SK-N-SH (cell line): Measurements from ENCODE around the gene GPR18. TPM values are rescaled to one million over a fixed set of nuclear protein-coding genes. Genes with fewer than 3 reads are reported as not detected.

Experiments
- CTCF ChIA-PET: fragments of 300-600, 350-600 bp; formaldehyde crosslinking; extraction: SDS; loops from one replicate; lab custom pipeline; 2021; lab: Yijun Ruan, JAX
- POLR2A ChIA-PET: fragments of 350-600 bp; sonication (Branson Sonifier 250); formaldehyde crosslinking; extraction: SDS; loops from one replicate; lab custom pipeline; 2020; ENCODE audit warnings: antibody characterized with exemption, inconsistent platforms; lab: Yijun Ruan, JAX
- DNase-seq: peaks from one replicate; pipeline ENCODE4 v3.0.0; 2012
- H2AFZ ChIP-seq: fragments of 200-600 bp; sonication (generic); 2 replicates; pipeline ENCODE4 v1.8.1; 2016; ENCODE audit warnings: antibody characterized with exemption, mild to moderate bottlenecking, low read depth
- H3F3A ChIP-seq: fragments of 200-600 bp; sonication (generic); replicated peaks from 2 replicates; pipeline ENCODE3; 2016; ENCODE audit warnings: antibody characterized with exemption, mild to moderate bottlenecking; ENCODE audit not compliant: insufficient read depth
- H3K27ac ChIP-seq, 2 experiments: fragments of 200-500 bp in 1 of 2; fragments of 200-600 bp in 1 of 2; sonication (Bioruptor generic) in 1 of 2; sonication (generic), shearing (Covaris generic) in 1 of 2; 2 replicates each; pipeline versions ENCODE4 v1.5.1 to v1.6.1; 2014 to 2016; ENCODE audit warnings: low read depth in 2 of 2, inconsistent platforms in 1 of 2, low read length in 1 of 2, mild to moderate bottlenecking in 1 of 2, mixed read lengths in 1 of 2
- H3K27me3 ChIP-seq: fragments of 200-600 bp; sonication (generic), shearing (Covaris generic); 2 replicates; pipeline ENCODE4 v1.6.1; 2016; ENCODE audit warnings: mixed run types; ENCODE audit not compliant: insufficient read depth
- H3K36me3 ChIP-seq, 2 experiments: fragments of 200-500 bp in 1 of 2; fragments of 200-600 bp in 1 of 2; sonication (Bioruptor generic) in 1 of 2; sonication (generic) in 1 of 2; replicated peaks in 1 of 2; 2 replicates each; pipeline versions ENCODE3 to v1.5.1; 2014 to 2016; ENCODE audit warnings: low read length in 1 of 2, mild to moderate bottlenecking in 1 of 2; ENCODE audit not compliant: insufficient read depth in 2 of 2, control insufficient read depth in 1 of 2
- H3K4me1 ChIP-seq, 2 experiments: fragments of 200-500 bp in 1 of 2; fragments of 200-600 bp in 1 of 2; sonication (Bioruptor generic) in 1 of 2; sonication (generic), shearing (Covaris generic) in 1 of 2; 2 replicates each; pipeline versions ENCODE4 v1.5.1 to v1.6.1; 2014 to 2016; ENCODE audit warnings: low read depth in 1 of 2, low read length in 1 of 2, mixed run types in 1 of 2; ENCODE audit not compliant: insufficient read depth in 2 of 2, control insufficient read depth in 1 of 2
- H3K4me2 ChIP-seq: fragments of 200-600 bp; sonication (generic), shearing (Covaris generic); 2 replicates; pipeline ENCODE4 v1.6.1; 2017; ENCODE audit warnings: mixed run types
- H3K4me3 ChIP-seq, 2 experiments: fragments of 200-500 bp in 1 of 2; fragments of 200-600 bp in 1 of 2; sonication (Bioruptor generic) in 1 of 2; sonication (generic), shearing (Covaris generic) in 1 of 2; 2 replicates each; pipeline versions ENCODE4 v1.5.1 to v1.8.1; 2014 to 2016; ENCODE audit warnings: low read depth in 2 of 2, inconsistent platforms in 1 of 2, low read length in 1 of 2, mild to moderate bottlenecking in 1 of 2, mixed read lengths in 1 of 2, moderate library complexity in 1 of 2
- H3K79me2 ChIP-seq: fragments of 200-600 bp; sonication (generic); 2 replicates; pipeline ENCODE4 v1.8.1; 2017; ENCODE audit warnings: mild to moderate bottlenecking; ENCODE audit not compliant: insufficient read depth
- H3K9ac ChIP-seq: fragments of 200-600 bp; sonication (generic); 2 replicates; pipeline ENCODE4 v1.6.1; 2017; ENCODE audit warnings: mixed run types
- H3K9me2 ChIP-seq: fragments of 200-600 bp; sonication (generic); 2 replicates; pipeline ENCODE4 v1.6.1; 2017; ENCODE audit warnings: mixed run types
- H3K9me3 ChIP-seq: fragments of 200-600 bp; sonication (generic); 2 replicates; pipeline ENCODE4 v1.6.1; 2017; ENCODE audit warnings: mixed run types, mild to moderate bottlenecking, moderate library complexity
- H4K20me1 ChIP-seq: fragments of 200-600 bp; sonication (generic); 2 replicates; pipeline ENCODE4 v1.6.1; 2017; ENCODE audit warnings: mild to moderate bottlenecking, mixed run types; ENCODE audit not compliant: insufficient read depth
- EP300 ChIP-seq, 2 experiments: IDR thresholded peaks; 2 replicates each; pipeline versions ENCODE4 v1.4.0 to v1.6.1; 2012; ENCODE audit warnings: borderline replicate concordance in 1 of 2, low read depth in 1 of 2, low read length in 1 of 2
- EZH2phosphoT487 ChIP-seq: fragments of 200-600 bp; sonication (generic); IDR thresholded peaks from 2 replicates; pipeline ENCODE4 v1.6.1; 2017; ENCODE audit warnings: low read depth, mixed run types, mild to moderate bottlenecking, antibody characterized with exemption, moderate library complexity, borderline replicate concordance
- FOXJ3 ChIP-seq: sonication (generic); formaldehyde crosslinking; IDR thresholded peaks from 2 replicates; pipeline ENCODE4 v1.5.1; 2020; ENCODE audit warnings: mild to moderate bottlenecking, missing genetic modification reagents
- GATA2 ChIP-seq: sonication (generic); formaldehyde crosslinking; IDR thresholded peaks from 2 replicates; pipeline ENCODE4 v1.5.0; 2020; ENCODE audit warnings: mild to moderate bottlenecking, missing genetic modification reagents
- MAX ChIP-seq: IDR thresholded peaks from 2 replicates; pipeline ENCODE4 v1.4.0; 2012; ENCODE audit warnings: low read depth
- MEF2A ChIP-seq: IDR thresholded peaks from 2 replicates; pipeline ENCODE4 v1.4.0; 2012; ENCODE audit warnings: low read depth, borderline replicate concordance
- RCOR1 ChIP-seq: fragments of 150-350 bp; IDR thresholded peaks from 2 replicates; pipeline ENCODE4 v1.6.1; 2017; ENCODE audit warnings: antibody characterized with exemption, low read length
- SIN3A ChIP-seq: IDR thresholded peaks from 2 replicates; pipeline ENCODE4 v1.6.1; 2012; ENCODE audit warnings: low read depth, mild to moderate bottlenecking, low read length, moderate library complexity, borderline replicate concordance
- TAF1 ChIP-seq: IDR thresholded peaks from 2 replicates; pipeline ENCODE4 v1.6.1; 2012; ENCODE audit warnings: low read depth, mild to moderate bottlenecking, low read length, moderate library complexity, borderline replicate concordance
- TCF12 ChIP-seq: IDR thresholded peaks from 2 replicates; pipeline ENCODE4 v1.4.0; 2012
- USF1 ChIP-seq: IDR thresholded peaks from 2 replicates; pipeline ENCODE4 v1.4.0; 2012; ENCODE audit warnings: low read depth, borderline replicate concordance
- USF2 ChIP-seq: fragments of 150-350 bp; IDR thresholded peaks from 2 replicates; pipeline ENCODE4 v1.6.1; 2017; ENCODE audit warnings: antibody characterized with exemption, low read length, low read depth, borderline replicate concordance
- YY1 ChIP-seq: IDR thresholded peaks from 2 replicates; pipeline ENCODE4 v1.4.0; 2012; ENCODE audit warnings: low read depth, mild to moderate bottlenecking
- WGBS: methylation state at CpG from one replicate; pipeline ENCODE4 v1.1.6; 2017; ENCODE audit warnings: low lambda C conversion rate; 5-methylcytosine and 5-hydroxymethylcytosine counted together
- polyA plus RNA-seq, 3 experiments: library from polyadenylated mRNA; depleted of rRNA; stranded (reverse); fragments of >200 nt; gene quantifications; 2 replicates each; pipeline ENCODE4 v1.2.3, GENCODE V29; 2012
- small RNA-seq, 7 experiments: library from RNA; depleted of rRNA; stranded (forward); fragments of <200 nt; gene quantifications; one replicate each; pipeline ENCODE3, GENCODE V24; 2012

Gene GPR18
- polyA plus RNA-seq, 1 of the 3 experiments (the other 2 are of a cell fraction) = not detected

- Histone ChIP-seq H4K20me1 (peaks cover 24% of the 10 kb centered on the region; the same call in 1 of the 2 replicates), H3K9me3 (no peaks in the 10 kb centered on the region), H3K4me1 (peaks cover 0 to 4% of the 10 kb centered on the region in 2 experiments; a peak in 2 of 4 replicates), H3K27ac (no peak overlapping the region), H3F3A (peaks cover 2% of the 10 kb centered on the region), H3K27me3 (no peaks in the 10 kb centered on the region), H3K9ac (no peak overlapping the region), H3K79me2 (peaks cover 92% of the 10 kb centered on the region), H3K4me2 (no peak overlapping the region), H2AFZ (no peak overlapping the region), H3K4me3 (no peak overlapping the region), H3K9me2 (no peaks in the 10 kb centered on the region), H3K36me3 (peaks cover 0 to 4% of the 10 kb centered on the region in 2 experiments)
- POLR2A ChIA-PET = no interaction called here
- DNase-seq = no peak
- CTCF ChIA-PET = interaction anchor here (1.0 to 3.9 kb wide), 3 partner anchors 29 to 231 kb away, joined by 3 to 21 read pairs (median 5); no protein-coding TSS in a partner anchor
- TF ChIP-seq SIN3A (no peak), MAX (no peak), FOXJ3 (no peak), TAF1 (no peak), RCOR1 (no peak), MEF2A (no peak), EP300 (IDR thresholded peaks at IDR 0.05; ENCODE audit: borderline replicate concordance in 1 of 2, low read depth in 1 of 2, low read length in 1 of 2) (no peak), EZH2phosphoT487 (no peak), GATA2 (CRISPR knock-in tag) (no peak), TCF12 (no peak), USF2 (no peak)
- 97% methylated on average over 8 of the region's 8 CpGs for WGBS
Measured at GRCh38 chr13:99206226-99206625, 52.0 kb downstream of the GPR18 start.

- Histone ChIP-seq H3K9ac (no peak overlapping the region), H3K4me2 (no peak overlapping the region), H3K36me3 (peaks cover 0 to 4% of the 10 kb centered on the region in 2 experiments), H4K20me1 (peaks cover 24% of the 10 kb centered on the region; the same call in 1 of the 2 replicates), H2AFZ (no peak overlapping the region), H3K27me3 (no peaks in the 10 kb centered on the region), H3K4me1 (peaks cover 0 to 4% of the 10 kb centered on the region in 2 experiments; a peak in 2 of 4 replicates), H3K9me2 (no peaks in the 10 kb centered on the region), H3K9me3 (no peaks in the 10 kb centered on the region), H3F3A (peaks cover 4% of the 10 kb centered on the region), H3K4me3 (no peak overlapping the region), H3K27ac (no peak overlapping the region), H3K79me2 (peaks cover 95% of the 10 kb centered on the region)
- ChIA-PET CTCF (interaction anchor here (1.0 to 3.9 kb wide), 2 partner anchors 29 to 231 kb away, joined by 3 to 21 read pairs; no protein-coding TSS in a partner anchor), POLR2A (no interaction called here)
- TF ChIP-seq USF1 (no peak), MEF2A (no peak), EP300 (IDR thresholded peaks at IDR 0.05; ENCODE audit: borderline replicate concordance in 1 of 2, low read depth in 1 of 2, low read length in 1 of 2) (no peak), YY1 (no peak)
- DNase-seq = no peak
- 98% methylated on average over 20 of the region's 22 CpGs for WGBS
Measured at GRCh38 chr13:99205621-99206220, 52.5 kb downstream of the GPR18 start.

Small RNA genes lying within 50 kb of the gene (small RNA-seq; reads per million reads assigned to genes)
- 0 to 0.20 (median 0) reads per million in 7 experiments for gene RN7SKP9

Other genes with a start within 250 kb of the GPR18 start
- 79.0 and 97.4 TPM in 2 replicates for gene UBAC2, start 57.5 kb downstream of the GPR18 start, polyA plus RNA-seq (2012; rRNA removed)
- gene GPR183, start 49.0 kb upstream of the GPR18 start, polyA plus RNA-seq (2012; rRNA removed) = 0.07 and 0.10 TPM in 2 replicates
- 49.8 and 69.8 TPM in 2 replicates for gene TM9SF2, start 243.1 kb upstream of the GPR18 start, polyA plus RNA-seq (2012; rRNA removed)